HFF-Myc (cell line): ENCODE data around the gene STMN1.

ENCODE experiments used
- DNase-seq: peaks from one replicate; pipeline ENCODE4 v3.0.0-alpha.2; 2011; ENCODE audit warnings: low read depth; ENCODE audit errors: extremely low read depth
- H3K4me3 ChIP-seq: replicated peaks from 2 replicates; pipeline ENCODE4 v1.5.1; 2011; ENCODE audit warnings: low read depth, mild to moderate bottlenecking, control low read depth, low read length
- CTCF ChIP-seq: IDR thresholded peaks from 2 replicates; pipeline ENCODE4 v1.5.1; 2012; ENCODE audit warnings: mild to moderate bottlenecking, low read depth, low read length, control low read depth; ENCODE audit errors: missing control alignments

The STMN1 gene

DNA sequence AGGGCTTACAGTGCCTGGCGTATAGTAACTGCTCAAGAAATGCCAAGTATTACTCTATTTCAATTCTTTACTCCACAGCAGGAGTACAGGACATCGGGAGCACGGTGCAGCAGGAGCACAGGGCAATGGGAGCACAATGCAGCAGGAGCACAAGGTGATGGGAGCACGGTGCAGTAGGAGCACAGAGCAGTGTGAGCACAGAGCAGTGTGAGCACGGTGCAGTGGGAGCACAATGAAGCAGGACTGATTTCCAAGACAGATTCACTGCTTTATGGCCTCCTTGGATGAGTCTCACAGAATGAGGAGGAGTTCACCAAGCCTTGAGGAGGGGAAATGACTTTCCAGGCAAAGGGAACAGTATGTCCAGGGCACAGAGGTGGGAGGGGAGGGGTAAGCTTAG, 25.7 kb downstream of the STMN1 start:
- no peak overlapping the region for H3K4me3 ChIP-seq
- DNase-seq = no peak
- no peak for TF ChIP-seq CTCF

GRCh38 chr1:25879675-25880074, 26.5 kb downstream of the STMN1 start:
- no peak for TF ChIP-seq CTCF
- DNase-seq = no peak
- H3K4me3 ChIP-seq = no peak overlapping the region

DNA sequence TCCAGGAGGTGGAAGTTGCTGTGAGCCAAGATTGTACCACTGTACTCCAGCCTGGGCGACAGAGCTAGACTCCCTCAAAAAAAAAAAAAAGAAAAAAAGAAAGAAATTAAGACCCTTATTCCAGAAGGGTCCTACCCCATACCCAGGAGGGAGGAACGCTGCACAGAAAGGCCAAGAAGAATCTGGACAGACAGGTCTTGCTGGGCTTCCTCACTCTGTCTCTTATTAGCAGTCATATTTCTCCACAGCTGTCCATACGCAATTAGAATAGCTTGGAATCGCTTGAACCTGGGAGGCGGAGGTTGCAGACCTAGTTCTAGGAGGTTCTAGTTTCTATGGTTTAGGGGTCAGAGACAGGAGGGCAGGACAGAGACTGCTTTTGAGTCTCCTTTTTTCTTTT, 27.5 kb downstream of the STMN1 start:
- DNase-seq = no peak
- no peak overlapping the region for H3K4me3 ChIP-seq
- no peak for TF ChIP-seq CTCF

DNA sequence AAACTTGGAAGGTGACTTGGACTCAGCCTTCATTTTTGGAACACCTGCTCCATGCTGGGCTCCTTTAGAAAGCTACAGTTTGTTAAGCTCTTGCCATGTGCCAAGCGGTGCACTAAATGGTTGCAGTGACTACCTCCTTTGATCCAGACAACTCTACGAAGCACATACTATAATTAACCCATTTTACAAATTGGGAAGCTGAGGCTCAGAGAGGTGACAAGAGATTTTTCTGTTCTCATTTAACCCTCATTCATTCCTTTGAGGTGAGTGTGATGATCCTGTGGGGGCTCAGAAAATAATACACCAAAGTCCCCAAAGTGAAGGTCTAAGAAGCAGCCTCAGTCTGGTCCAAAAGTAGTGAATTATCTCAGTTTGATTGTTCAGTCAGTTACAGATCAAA, 29.1 kb downstream of the STMN1 start:
- no peak for TF ChIP-seq CTCF
- H3K4me3 ChIP-seq = no peak overlapping the region
- DNase-seq = no peak

GRCh38 chr1:25876693-25877077, 29.5 kb downstream of the STMN1 start:
- TF ChIP-seq CTCF = no peak
- no peak for DNase-seq
- no peak overlapping the region for H3K4me3 ChIP-seq

DNA sequence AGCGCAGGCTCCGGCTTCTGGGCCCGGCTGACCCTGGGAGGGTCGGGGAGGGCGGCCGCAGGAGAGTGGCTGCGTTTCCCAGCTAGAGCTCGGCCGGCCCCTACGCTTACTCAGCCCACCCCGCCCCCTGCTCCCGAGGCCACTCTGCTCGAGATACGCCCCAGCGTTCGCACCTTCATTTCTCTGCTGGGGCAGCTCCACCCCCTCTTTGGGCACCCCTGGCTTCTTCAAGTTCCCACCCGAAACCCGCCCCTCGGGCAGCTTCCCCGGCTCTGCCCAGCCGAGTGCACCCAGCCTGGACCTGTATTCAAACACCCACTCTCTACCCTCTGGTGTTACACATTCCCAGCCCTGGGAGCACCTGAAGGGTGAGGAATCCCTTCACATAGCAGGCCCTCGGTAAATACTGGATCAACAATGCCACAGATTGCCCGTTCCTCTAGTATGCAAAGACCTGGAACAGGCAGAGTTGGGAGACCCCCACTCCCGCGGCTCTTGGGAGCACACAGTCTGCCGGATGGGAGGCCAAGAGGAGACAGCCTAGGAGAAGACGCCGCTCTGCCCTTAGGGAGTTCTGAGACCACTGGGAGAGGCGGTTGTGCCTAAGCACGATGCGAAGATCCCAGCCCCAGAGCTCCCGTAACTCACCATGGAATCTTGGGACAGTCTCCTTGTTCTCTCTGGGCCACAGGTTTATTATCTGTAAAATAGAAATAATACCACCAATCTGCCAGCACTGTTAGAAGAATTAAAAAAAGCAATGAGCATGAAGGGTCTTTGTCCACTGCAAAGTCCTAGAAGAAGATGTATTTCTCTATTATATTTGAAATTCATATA, 30.1 kb downstream of the STMN1 start:
- TF ChIP-seq CTCF = no peak

More for the DNA sequence above, 30.1 kb downstream of the STMN1 start:
- no peak for DNase-seq
- peak overlapping the region; percentile 61 for H3K4me3 ChIP-seq
